OCI-LY7 (cell line): Measurements from ENCODE around the gene PIK3R1.

ENCODE experiments used
- EZH2phosphoT487 ChIP-seq: fragments of 200-600 bp; sonication (generic); IDR thresholded peaks from 2 replicates; pipeline ENCODE4 v1.6.1; 2018; ENCODE audit warnings: low read depth, borderline replicate concordance, mild to moderate bottlenecking, mixed run types, antibody characterized with exemption, low read length, moderate library complexity, mixed read lengths
- TF ChIP-seq, protein P1 (sequence below): fragments of 200-600 bp; sonication (generic); conservative IDR thresholded peaks from 2 replicates; pipeline ENCODE4 v1.5.1; 2014; ENCODE audit warnings: mild to moderate bottlenecking, antibody characterized with exemption, low read length, moderate library complexity, mixed read lengths

GRCh38 chr5:68249520-68249919 lies 34.0 kb downstream of the PIK3R1 start:
- TF ChIP-seq, protein P1, sequence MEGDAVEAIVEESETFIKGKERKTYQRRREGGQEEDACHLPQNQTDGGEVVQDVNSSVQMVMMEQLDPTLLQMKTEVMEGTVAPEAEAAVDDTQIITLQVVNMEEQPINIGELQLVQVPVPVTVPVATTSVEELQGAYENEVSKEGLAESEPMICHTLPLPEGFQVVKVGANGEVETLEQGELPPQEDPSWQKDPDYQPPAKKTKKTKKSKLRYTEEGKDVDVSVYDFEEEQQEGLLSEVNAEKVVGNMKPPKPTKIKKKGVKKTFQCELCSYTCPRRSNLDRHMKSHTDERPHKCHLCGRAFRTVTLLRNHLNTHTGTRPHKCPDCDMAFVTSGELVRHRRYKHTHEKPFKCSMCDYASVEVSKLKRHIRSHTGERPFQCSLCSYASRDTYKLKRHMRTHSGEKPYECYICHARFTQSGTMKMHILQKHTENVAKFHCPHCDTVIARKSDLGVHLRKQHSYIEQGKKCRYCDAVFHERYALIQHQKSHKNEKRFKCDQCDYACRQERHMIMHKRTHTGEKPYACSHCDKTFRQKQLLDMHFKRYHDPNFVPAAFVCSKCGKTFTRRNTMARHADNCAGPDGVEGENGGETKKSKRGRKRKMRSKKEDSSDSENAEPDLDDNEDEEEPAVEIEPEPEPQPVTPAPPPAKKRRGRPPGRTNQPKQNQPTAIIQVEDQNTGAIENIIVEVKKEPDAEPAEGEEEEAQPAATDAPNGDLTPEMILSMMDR, result no peak
- no peak for TF ChIP-seq EZH2phosphoT487
